Renal pelvis (tissue), 4 donors: ENCODE data around the gene TUBGCP2. TPM values are rescaled to one million over a fixed set of nuclear protein-coding genes. Genes with fewer than 3 reads are reported as not detected.

ENCODE experiments used
- DNase-seq: peaks from one replicate; pipeline ENCODE4 v3.0.0-alpha.2; 2013
- polyA plus RNA-seq, 3 donors: library from polyadenylated mRNA; unstranded; fragments of 120-200 nt; gene quantifications; one replicate each; pipeline ENCODE4 v1.2.1, GENCODE V29; 2013; ENCODE audit not compliant: insufficient read length in 3 of 3

TUBGCP2 gene
- polyA plus RNA-seq, 3 donors: 59.0 to 75.5 (median 74.7) TPM

GRCh38 chr10:133231946-133232574, 76.6 kb downstream of the TUBGCP2 start:
- no peak for DNase-seq

- DNase-seq: no peak
These were observed 77.3 kb downstream of the TUBGCP2 start for GRCh38 chr10:133231244-133231945.

GRCh38 chr10:133230387-133231195, 78.1 kb downstream of the TUBGCP2 start:
- DNase-seq: no peak

GRCh38 chr10:133230044-133230361, 78.7 kb downstream of the TUBGCP2 start, which contains the start of gene UTF1:
TSS of gene UTF1 (plus strand) at chr10:133230217. CDS start at chr10:133230289, 72 bp downstream.
- DNase-seq: no peak

DNA sequence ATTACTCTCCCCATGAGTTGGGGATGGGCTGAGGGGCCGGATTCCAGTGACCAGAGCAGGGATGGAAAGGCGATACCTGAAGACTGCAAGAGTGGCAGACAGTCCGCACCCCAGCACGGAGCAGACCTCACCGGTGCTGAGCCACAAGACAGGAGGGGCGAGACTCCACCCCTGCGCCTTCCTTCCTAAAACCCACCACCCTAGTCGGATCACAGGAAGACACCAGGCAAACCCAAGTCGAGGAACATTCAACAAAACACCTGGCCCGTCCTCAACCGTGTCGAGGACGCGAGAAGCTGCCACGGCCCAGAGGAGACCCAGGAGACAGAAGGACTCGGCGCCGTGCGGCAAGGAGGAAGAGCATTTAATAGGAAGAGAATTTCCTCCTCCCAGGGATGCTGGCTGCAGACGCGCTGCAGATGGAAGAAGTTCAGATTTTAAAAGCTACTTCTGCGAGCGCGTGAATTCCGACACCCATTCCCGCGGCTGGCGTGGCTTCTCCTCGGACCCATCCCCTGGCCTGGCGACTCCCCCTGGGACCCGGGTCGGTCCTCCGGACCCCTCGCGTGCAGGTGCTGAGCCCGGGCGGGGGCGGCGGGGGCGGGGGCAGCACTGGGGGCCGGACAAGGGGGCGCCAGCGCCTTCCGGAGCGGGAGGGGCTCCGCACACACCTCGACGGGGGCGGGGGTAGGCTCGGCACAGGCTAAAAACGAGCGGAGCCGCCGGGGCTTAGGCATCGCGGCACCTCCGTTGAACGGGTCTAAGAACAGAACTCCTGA, 79.2 kb downstream of the TUBGCP2 start:
- no peak for DNase-seq

Other genes with a start within 250 kb of the TUBGCP2 start
- gene ADGRA1, start 220.9 kb downstream of the TUBGCP2 start, polyA plus RNA-seq: 1 to 10 TPM; 1.3 to 2.4 (median 1.9) TPM
- gene KNDC1, start 148.7 kb downstream of the TUBGCP2 start, polyA plus RNA-seq: 10 to 100 TPM in 2 of 3 donors, 1 to 10 TPM in 1; 7.0 to 10.3 (median 10.1) TPM
- gene UTF1, start 78.7 kb downstream of the TUBGCP2 start, polyA plus RNA-seq: under 1 TPM in 2 of 3 donors, not detected in 1; 0.11 to 0.19 TPM
- under 1 TPM; 0.14 to 0.27 (median 0.25) TPM for gene VENTX, start 71.0 kb downstream of the TUBGCP2 start, polyA plus RNA-seq
- 1 to 10 TPM; 2.2 to 5.0 (median 4.0) TPM for gene ADAM8, start 32.0 kb downstream of the TUBGCP2 start, polyA plus RNA-seq
- 10 to 100 TPM; 33.1 to 52.8 (median 40.8) TPM for gene ZNF511, start within 50 bp of the TUBGCP2 start, polyA plus RNA-seq
- gene CALY, start 28.0 kb upstream of the TUBGCP2 start, polyA plus RNA-seq: under 1 TPM; 0.20 to 0.25 (median 0.24) TPM
- gene PRAP1, start 38.5 kb upstream of the TUBGCP2 start, polyA plus RNA-seq: 1 to 10 TPM; 5.9 to 6.5 (median 6.4) TPM
- gene FUOM, start 49.1 kb upstream of the TUBGCP2 start, polyA plus RNA-seq: 10 to 100 TPM; 20.8 to 25.1 (median 24.3) TPM
- gene ECHS1, start 64.5 kb upstream of the TUBGCP2 start, polyA plus RNA-seq: 100 to 1,000 TPM; 143 to 155 (median 153) TPM
- 1 to 10 TPM; 6.7 to 8.4 (median 6.7) TPM for gene PAOX, start 70.4 kb upstream of the TUBGCP2 start, polyA plus RNA-seq
- gene MTG1, start 85.3 kb upstream of the TUBGCP2 start, polyA plus RNA-seq: 10 to 100 TPM; 65.7 to 92.6 (median 90.0) TPM
- gene SPRN, start 115.8 kb upstream of the TUBGCP2 start, polyA plus RNA-seq: 1 to 10 TPM; 4.6 to 6.7 (median 6.1) TPM
- gene SCART1, start 145.1 kb upstream of the TUBGCP2 start, polyA plus RNA-seq: 1 to 10 TPM; 1.6 to 4.9 (median 3.5) TPM
- 1 to 10 TPM; 1.3 to 2.4 (median 2.4) TPM for gene CYP2E1, start 218.5 kb upstream of the TUBGCP2 start, polyA plus RNA-seq